GM23248 (cell line): Measurements from ENCODE around the gene DIP2A.

Experiments used
- EZH2 ChIP-seq: fragments of 200-600 bp; sonication (generic); IDR thresholded peaks from 2 replicates; pipeline ENCODE4 v1.6.1; 2018; ENCODE audit warnings: antibody characterized with exemption, mild to moderate bottlenecking; ENCODE audit not compliant: insufficient read depth, poor library complexity, severe bottlenecking
- EZH2phosphoT487 ChIP-seq: fragments of 200-600 bp; sonication (generic); IDR thresholded peaks from 2 replicates; pipeline ENCODE4 v1.6.1; 2018; ENCODE audit warnings: antibody characterized with exemption, moderate library complexity, mild to moderate bottlenecking, low read depth; ENCODE audit not compliant: insufficient read depth

GRCh38 chr21:46423546-46424038, 35.1 kb upstream of the DIP2A start:
- TF ChIP-seq EZH2phosphoT487 (no peak), EZH2 (no peak)
